WERI-Rb-1 (cell line): ENCODE results near the gene SNAP25.

Experiments used
- DNase-seq: peaks from one replicate; pipeline ENCODE4 v3.0.0-alpha.2; 2020
- H3K27ac ChIP-seq: fragments of 250-450 bp; sonication (Bioruptor Pico); 2 replicates; pipeline ENCODE4 v1.5.1; 2020; ENCODE audit warnings: mild to moderate bottlenecking, moderate library complexity
- H3K27me3 ChIP-seq: fragments of 250-450 bp; sonication (Bioruptor Pico); 2 replicates; pipeline ENCODE4 v1.5.1; 2021; ENCODE audit warnings: mild to moderate bottlenecking, low read depth, moderate library complexity; ENCODE audit not compliant: insufficient read depth, severe bottlenecking
- H3K36me3 ChIP-seq: fragments of 250-450 bp; sonication (Bioruptor Pico); 2 replicates; pipeline ENCODE4 v1.5.1; 2020; ENCODE audit warnings: mild to moderate bottlenecking, moderate library complexity
- H3K4me3 ChIP-seq: 2 replicates; pipeline ENCODE4 v1.5.1; 2011; ENCODE audit warnings: low read depth, mild to moderate bottlenecking, control low read depth, low read length
- H3K9me3 ChIP-seq: fragments of 250-450 bp; sonication (Bioruptor Pico); 2 replicates; pipeline ENCODE4 v1.5.1; 2021; ENCODE audit warnings: mild to moderate bottlenecking, moderate library complexity; ENCODE audit not compliant: severe bottlenecking
- CTCF ChIP-seq: IDR thresholded peaks from 2 replicates; pipeline ENCODE4 v1.5.1; 2011; ENCODE audit warnings: low read depth, mild to moderate bottlenecking, control low read depth, inconsistent platforms, low read length

The SNAP25 gene

GRCh38 chr20:10300582-10301446 is 82.2 kb downstream of the SNAP25 start:
- Histone ChIP-seq H3K36me3 (peaks cover 12% of the 10 kb centered on the region), H3K27me3 (no peaks in the 10 kb centered on the region), H3K4me3 (no peak overlapping the region), H3K9me3 (no peaks in the 10 kb centered on the region), H3K27ac (no peak overlapping the region)
- no peak for TF ChIP-seq CTCF
- DNase-seq: no peak

- no peak overlapping the region for H3K4me3 ChIP-seq
- no peaks in the 10 kb centered on the region for H3K9me3 ChIP-seq
- no peak for DNase-seq
- no peak overlapping the region for H3K27ac ChIP-seq
- no peak for TF ChIP-seq CTCF
- H3K27me3 ChIP-seq: no peaks in the 10 kb centered on the region
- peaks cover 23% of the 10 kb centered on the region for H3K36me3 ChIP-seq
Observed at GRCh38 chr20:10303852-10304251, 85.2 kb downstream of the SNAP25 start.

GRCh38 chr20:10304471-10305046 is 85.9 kb downstream of the SNAP25 start:
- Histone ChIP-seq H3K36me3 (peaks cover 20% of the 10 kb centered on the region), H3K27me3 (no peaks in the 10 kb centered on the region), H3K4me3 (no peak overlapping the region), H3K9me3 (no peaks in the 10 kb centered on the region), H3K27ac (no peak overlapping the region)
- no peak for TF ChIP-seq CTCF
- no peak for DNase-seq

- no peaks in the 10 kb centered on the region for H3K27me3 ChIP-seq
- no peak for TF ChIP-seq CTCF
- no peaks in the 10 kb centered on the region for H3K9me3 ChIP-seq
- peaks cover 18% of the 10 kb centered on the region for H3K36me3 ChIP-seq
- H3K27ac ChIP-seq: no peak overlapping the region
- H3K4me3 ChIP-seq: no peak overlapping the region
- DNase-seq: no peak
Observed at GRCh38 chr20:10306440-10307358, 88.1 kb downstream of the SNAP25 start.

GRCh38 chr20:10307359-10307735 is 88.7 kb downstream of the SNAP25 start:
- Histone ChIP-seq H3K27ac (no peak overlapping the region), H3K36me3 (peaks cover 18% of the 10 kb centered on the region), H3K9me3 (no peaks in the 10 kb centered on the region), H3K4me3 (no peak overlapping the region), H3K27me3 (no peaks in the 10 kb centered on the region)
- no peak for DNase-seq
- no peak for TF ChIP-seq CTCF
